Large intestine (tissue), 3 donors: ENCODE measurements around the gene SRD5A1. TPM values are rescaled to one million over a fixed set of nuclear protein-coding genes. Genes with fewer than 3 reads are reported as not detected.

Experiments used
- DNase-seq, 2 donors: peaks; one replicate each; pipeline versions ENCODE4 v3.0.0 to v3.0.0-alpha.2; 2013
- H3K27ac ChIP-seq: one replicate; pipeline ENCODE4 v1.5.1; 2013; ENCODE audit warnings: low read length
- H3K27me3 ChIP-seq: 2 replicates; pipeline ENCODE4 v1.6.1; 2013; ENCODE audit warnings: low read length; ENCODE audit not compliant: control insufficient read depth, insufficient read depth
- H3K36me3 ChIP-seq: 2 replicates; pipeline ENCODE4 v1.6.1; 2013; ENCODE audit warnings: low read length; ENCODE audit not compliant: control insufficient read depth, insufficient read depth
- H3K4me1 ChIP-seq: one replicate; pipeline ENCODE4 v1.6.1; 2013; ENCODE audit warnings: low read length; ENCODE audit not compliant: control insufficient read depth, insufficient read depth
- H3K4me3 ChIP-seq: one replicate; pipeline ENCODE4 v1.5.1; 2013; ENCODE audit warnings: low read length
- H3K9me3 ChIP-seq: one replicate; pipeline ENCODE4 v1.6.1; 2013; ENCODE audit warnings: mild to moderate bottlenecking, low read depth, low read length, moderate library complexity; ENCODE audit not compliant: control insufficient read depth
- WGBS: methylation state at CpG from one replicate; pipeline ENCODE4 v1.1.5; 2013; ENCODE audit warnings: low lambda C conversion rate; ENCODE audit not compliant: insufficient coverage; 5-methylcytosine and 5-hydroxymethylcytosine counted together
- polyA plus RNA-seq: library from polyadenylated mRNA; unstranded; fragments of 120-200 nt; gene quantifications from one replicate; pipeline ENCODE4 v1.2.1, GENCODE V29; 2013

The SRD5A1 gene
- polyA plus RNA-seq, 1 donor, result 9.1 TPM

GRCh38 chr5:6708814-6709213 lies 75.6 kb downstream of the SRD5A1 start:
- Histone ChIP-seq H3K36me3 (no peaks in the 10 kb centered on the region), H3K4me1 (peaks cover 7% of the 10 kb centered on the region), H3K27ac (no peak overlapping the region), H3K4me3 (no peak overlapping the region), H3K27me3 (no peaks in the 10 kb centered on the region), H3K9me3 (no peaks in the 10 kb centered on the region)
- DNase-seq, result peak in 1 of 2 donors; percentile 1
- no CpG with 5 or more reads among the region's 1 CpG for WGBS

- Histone ChIP-seq H3K4me1 (peaks cover 7% of the 10 kb centered on the region), H3K27me3 (no peaks in the 10 kb centered on the region), H3K4me3 (no peak overlapping the region), H3K27ac (no peak overlapping the region), H3K9me3 (no peaks in the 10 kb centered on the region), H3K36me3 (no peaks in the 10 kb centered on the region)
- no peak for DNase-seq
- 70% methylated on average over 2 of the region's 5 CpGs for WGBS
Observed at GRCh38 chr5:6710070-6710469, 76.8 kb downstream of the SRD5A1 start.

GRCh38 chr5:6710551-6711318 lies 77.5 kb downstream of the SRD5A1 start:
- Histone ChIP-seq H3K4me1 (peaks cover 12% of the 10 kb centered on the region), H3K9me3 (no peaks in the 10 kb centered on the region), H3K27ac (no peak overlapping the region), H3K36me3 (no peaks in the 10 kb centered on the region), H3K27me3 (no peaks in the 10 kb centered on the region), H3K4me3 (no peak overlapping the region)
- DNase-seq, result no peak
- WGBS, result no CpG with 5 or more reads among the region's 13 CpGs

GRCh38 chr5:6711409-6712141 lies 78.3 kb downstream of the SRD5A1 start:
- no peaks in the 10 kb centered on the region for H3K9me3 ChIP-seq
- no peak for DNase-seq
- no peaks in the 10 kb centered on the region for H3K36me3 ChIP-seq
- H3K27me3 ChIP-seq, result no peaks in the 10 kb centered on the region
- 80% methylated on average over 1 of the region's 15 CpGs for WGBS
- H3K4me1 ChIP-seq, result peaks cover 19% of the 10 kb centered on the region
- peak overlapping the region; percentile 97 for H3K27ac ChIP-seq
- H3K4me3 ChIP-seq, result peak overlapping the region; percentile 81

GRCh38 chr5:6712142-6712576 lies 78.9 kb downstream of the SRD5A1 start:
- peak; percentile 31 to 67 for DNase-seq
- Histone ChIP-seq H3K4me1 (peaks cover 24% of the 10 kb centered on the region), H3K9me3 (no peaks in the 10 kb centered on the region), H3K4me3 (peak overlapping the region; percentile 81), H3K27me3 (no peaks in the 10 kb centered on the region), H3K36me3 (no peaks in the 10 kb centered on the region), H3K27ac (peak overlapping the region; percentile 97)
- WGBS, result no CpG with 5 or more reads among the region's 36 CpGs

GRCh38 chr5:6712577-6713273 lies 79.5 kb downstream of the SRD5A1 start:
- WGBS, result no CpG with 5 or more reads among the region's 85 CpGs
- H3K4me1 ChIP-seq, result peaks cover 25% of the 10 kb centered on the region
- H3K27me3 ChIP-seq, result no peaks in the 10 kb centered on the region
- H3K9me3 ChIP-seq, result no peaks in the 10 kb centered on the region
- peak overlapping the region; percentile 81 for H3K4me3 ChIP-seq
- H3K27ac ChIP-seq, result peak overlapping the region; percentile 97
- no peaks in the 10 kb centered on the region for H3K36me3 ChIP-seq
- DNase-seq, result peak; percentile 99

- WGBS, result no CpG with 5 or more reads among the region's 174 CpGs
Observed at GRCh38 chr5:6713274-6714225, 80.3 kb downstream of the SRD5A1 start, which contains the start of gene TENT4A. Gene TENT4A (plus strand): TSS chr5:6713432. CDS start chr5:6713984, 552 bp downstream.

GRCh38 chr5:6714226-6715041 lies 81.2 kb downstream of the SRD5A1 start:
- Histone ChIP-seq H3K27ac (no peak overlapping the region), H3K36me3 (peaks cover 4% of the 10 kb centered on the region), H3K9me3 (no peaks in the 10 kb centered on the region), H3K27me3 (no peaks in the 10 kb centered on the region), H3K4me3 (peak overlapping the region; percentile 46), H3K4me1 (peaks cover 25% of the 10 kb centered on the region)
- DNase-seq, result peak in 1 of 2 donors; percentile 43
- WGBS, result no CpG with 5 or more reads among the region's 99 CpGs

More at GRCh38 chr5:6713274-6714225, 80.3 kb downstream of the SRD5A1 start, which contains the start of gene TENT4A:
- Histone ChIP-seq H3K36me3 (peaks cover 2% of the 10 kb centered on the region), H3K27me3 (no peaks in the 10 kb centered on the region), H3K9me3 (no peaks in the 10 kb centered on the region), H3K4me3 (peak within 1 kb of the TSS; percentile 81), H3K4me1 (peaks cover 25% of the 10 kb centered on the region), H3K27ac (peak within 1 kb of the TSS; percentile 97)
- peak in 1 of 2 donors; percentile 35 for DNase-seq

- Histone ChIP-seq H3K9me3 (no peaks in the 10 kb centered on the region), H3K4me3 (peak overlapping the region; percentile 46), H3K27me3 (no peaks in the 10 kb centered on the region), H3K27ac (no peak overlapping the region), H3K36me3 (peaks cover 6% of the 10 kb centered on the region), H3K4me1 (peaks cover 25% of the 10 kb centered on the region)
- no peak for DNase-seq
- WGBS, result 0% methylated on average over 2 of the region's 6 CpGs
Observed at GRCh38 chr5:6715271-6715670, 82.0 kb downstream of the SRD5A1 start.
